Retinal pigment epithelial cell (primary cell): ENCODE measurements around the gene MARCO.
"Not testable (repeated sequence)": the region's sequence is repeated elsewhere in the genome, so short reads cannot be mapped to it uniquely, and the experiment has no call there.

Experiments used
- DNase-seq: peaks from one replicate; pipeline ENCODE4 v3.0.0-alpha.2; 2010; ENCODE audit warnings: low read depth
- H3K4me3 ChIP-seq: 2 replicates; pipeline ENCODE4 v1.5.1; 2011; ENCODE audit warnings: mild to moderate bottlenecking, low read length, control low read depth, moderate library complexity
- CTCF ChIP-seq: conservative IDR thresholded peaks from 2 replicates; pipeline ENCODE4 v1.5.1; 2011; ENCODE audit warnings: low read depth, low read length, control low read depth, inconsistent platforms

MARCO gene

GRCh38 chr2:118939994-118940393 is 2.0 kb upstream of the MARCO start:
- no peak for DNase-seq
- no peak overlapping the region for H3K4me3 ChIP-seq
- TF ChIP-seq CTCF, result no peak

GRCh38 chr2:118940486-118941120 is 1.4 kb upstream of the MARCO start:
- DNase-seq, result no peak
- no peak for TF ChIP-seq CTCF
- no peak overlapping the region for H3K4me3 ChIP-seq

GRCh38 chr2:118943286-118943685 is 1.3 kb downstream of the MARCO start:
- TF ChIP-seq CTCF, result no peak
- DNase-seq, result no peak

GRCh38 chr2:118945881-118946280 is 3.9 kb downstream of the MARCO start:
- no peak overlapping the region for H3K4me3 ChIP-seq
- DNase-seq, result no peak
- TF ChIP-seq CTCF, result no peak

More at GRCh38 chr2:118943286-118943685, 1.3 kb downstream of the MARCO start:
- H3K4me3 ChIP-seq, result no peak overlapping the region

GRCh38 chr2:118948266-118948665 is 6.3 kb downstream of the MARCO start:
- H3K4me3 ChIP-seq, DNase-seq: not testable (repeated sequence)

GRCh38 chr2:118954297-118955060 is 12.5 kb downstream of the MARCO start:
- TF ChIP-seq CTCF, result no peak
- DNase-seq, result no peak
- H3K4me3 ChIP-seq, result no peak overlapping the region

- no peak for TF ChIP-seq CTCF
- DNase-seq, result no peak
- no peak overlapping the region for H3K4me3 ChIP-seq
These were observed 23.7 kb downstream of the MARCO start for GRCh38 chr2:118965737-118966136.
